Naive B cell (primary cell): ENCODE measurements around the gene POLD1. TPM values are rescaled to one million over a fixed set of nuclear protein-coding genes. Genes with fewer than 3 reads are reported as not detected.

ENCODE experiments used
- ATAC-seq, 2 donors: fragments of 150-1000 bp; cut with Tn5 transposase; 2 replicates each; pipeline ENCODE4 v1.10.0; 2021; ENCODE audit warnings: low read depth in 2 of 2, mild to moderate bottlenecking in 2 of 2, moderate library complexity in 2 of 2
- DNase-seq: peaks from one replicate; pipeline ENCODE4 v3.0.0; 2022
- H3K27ac Mint-ChIP-seq, 6 donors: one replicate each; pipeline ENCODE4 v1.8.0; 2020 to 2022; ENCODE audit warnings: mild to moderate bottlenecking in 6 of 6, mixed read lengths in 6 of 6, moderate library complexity in 5 of 6, inconsistent platforms in 2 of 6
- H3K27me3 Mint-ChIP-seq, 3 donors: one replicate each; pipeline ENCODE4 v1.8.0; 2021 to 2022; ENCODE audit warnings: mixed read lengths in 3 of 3, mild to moderate bottlenecking in 1 of 3
- H3K36me3 Mint-ChIP-seq, 2 donors: one replicate each; pipeline ENCODE4 v1.8.0; 2020 to 2022; ENCODE audit warnings: mixed read lengths in 2 of 2, inconsistent platforms in 1 of 2, mild to moderate bottlenecking in 1 of 2
- H3K4me1 Mint-ChIP-seq, 3 donors: one replicate each; pipeline ENCODE4 v1.8.0; 2020 to 2022; ENCODE audit warnings: mixed read lengths in 3 of 3, inconsistent platforms in 1 of 3, mild to moderate bottlenecking in 1 of 3, moderate library complexity in 1 of 3
- H3K4me3 Mint-ChIP-seq, 8 donors: one replicate each; pipeline ENCODE4 v1.8.0; 2020 to 2022; ENCODE audit warnings: mild to moderate bottlenecking in 8 of 8, mixed read lengths in 8 of 8, moderate library complexity in 8 of 8, inconsistent platforms in 2 of 8
- H3K9me3 Mint-ChIP-seq, 7 donors: one replicate each; pipeline ENCODE4 v1.8.0; 2020 to 2022; ENCODE audit warnings: mixed read lengths in 7 of 7, mild to moderate bottlenecking in 5 of 7, inconsistent platforms in 2 of 7, moderate library complexity in 1 of 7
- polyA plus RNA-seq, 6 donors: library from polyadenylated mRNA; unstranded; fragments of 300-500 nt; fragmentation: Illumina TruSeq; gene quantifications; one replicate each; pipeline ENCODE4 v1.2.3, GENCODE V29; 2021; ENCODE audit warnings: low read depth in 6 of 6

The POLD1 gene
- polyA plus RNA-seq, 6 donors from 2014 or later = 22.9 to 46.7 (median 32.1) TPM

DNA sequence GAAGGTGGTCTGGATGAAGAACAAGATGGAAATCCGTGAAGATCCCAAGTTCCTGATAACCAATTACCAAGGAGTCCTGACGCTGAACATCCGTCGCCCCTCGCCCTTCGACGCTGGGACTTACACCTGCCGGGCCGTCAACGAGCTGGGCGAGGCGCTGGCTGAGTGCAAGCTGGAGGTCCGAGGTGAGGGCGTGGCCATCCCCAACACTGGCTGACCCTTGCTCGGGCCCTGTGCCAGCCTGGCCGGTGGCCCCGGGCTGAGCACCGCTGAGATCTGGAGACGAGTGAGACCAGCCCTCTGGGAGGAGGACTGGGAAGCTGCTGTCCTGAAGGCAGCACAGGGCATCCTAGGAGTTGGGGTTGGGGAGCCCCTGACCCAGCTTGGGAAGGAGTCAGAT is 80.2 kb downstream of the POLD1 start:
- no peaks in the 10 kb centered on the region for H3K36me3 Mint-ChIP-seq
- H3K4me3 Mint-ChIP-seq = no peak overlapping the region

DNA sequence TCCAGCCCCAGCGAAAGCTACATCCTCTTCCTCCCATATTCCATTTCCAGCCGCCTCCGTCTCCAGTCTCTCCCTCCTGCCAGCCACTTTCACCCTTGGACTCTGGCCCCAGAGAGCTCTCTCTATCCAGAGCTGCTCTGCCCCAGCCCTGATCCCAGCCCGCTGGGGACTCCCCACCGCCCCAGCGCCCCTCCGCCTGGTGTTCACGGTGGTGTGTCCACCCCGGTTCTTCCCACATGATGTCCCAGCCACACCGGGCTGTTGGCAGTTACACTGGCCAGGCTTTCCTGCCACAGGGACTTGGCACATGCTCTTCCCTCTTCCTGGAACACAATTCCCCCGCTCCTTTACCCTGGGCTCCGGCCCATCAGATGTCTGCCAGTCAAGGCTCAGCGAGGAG is 80.9 kb downstream of the POLD1 start:
- ATAC-seq (no peak), DNase-seq (no peak)
- Mint-ChIP-seq H3K9me3 (no peaks in the 10 kb centered on the region), H3K4me3 (no peak overlapping the region), H3K36me3 (no peaks in the 10 kb centered on the region), H3K4me1 (peaks cover 11 to 19% (median 14%) of the 10 kb centered on the region in 3 donors), H3K27me3 (no peaks in the 10 kb centered on the region), H3K27ac (no peak overlapping the region)

More for the DNA sequence above, 80.2 kb downstream of the POLD1 start:
- H3K27ac Mint-ChIP-seq = no peak overlapping the region
- ATAC-seq (no peak), DNase-seq (no peak)
- H3K9me3 Mint-ChIP-seq = no peaks in the 10 kb centered on the region
- no peaks in the 10 kb centered on the region for H3K27me3 Mint-ChIP-seq
- H3K4me1 Mint-ChIP-seq = peaks cover 18 to 25% (median 21%) of the 10 kb centered on the region in 3 donors

DNA sequence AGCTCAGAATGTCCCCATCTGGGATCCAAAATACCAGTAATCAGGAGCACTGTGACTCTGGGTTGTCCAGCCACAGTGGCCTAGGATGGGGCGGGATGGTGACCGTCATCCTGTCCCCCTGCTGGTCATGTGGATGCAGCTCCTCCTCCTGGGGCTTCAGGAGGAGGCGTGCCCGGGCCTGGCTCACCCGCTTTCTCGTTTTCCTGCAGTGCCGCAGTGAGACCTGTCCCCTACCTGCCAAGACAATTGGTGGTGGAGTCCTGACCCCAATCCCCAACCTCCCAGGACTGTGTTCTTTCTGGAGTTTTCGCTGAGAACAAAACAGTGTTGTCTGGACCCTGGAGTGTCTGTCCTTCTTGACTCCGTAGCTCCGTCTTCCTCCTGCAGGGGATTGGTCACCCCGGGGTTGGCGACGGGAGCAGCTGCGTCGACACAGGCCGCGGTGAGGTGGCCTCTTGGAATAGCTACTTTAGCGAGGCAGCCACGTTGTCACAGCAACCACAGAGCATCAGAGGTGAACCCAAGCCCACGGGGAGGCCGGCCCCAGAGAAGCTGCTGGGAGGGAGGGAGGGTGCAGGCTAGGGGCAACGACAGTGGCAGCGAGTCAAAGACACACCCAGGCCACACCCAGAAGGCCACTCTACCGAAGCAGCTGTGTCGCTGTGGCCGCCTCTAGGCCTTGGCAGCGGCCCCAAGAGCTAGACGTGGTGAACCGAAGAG is 82.0 kb downstream of the POLD1 start:
- H3K4me3 Mint-ChIP-seq = no peak overlapping the region
- H3K4me1 Mint-ChIP-seq = peaks cover 4 to 7% (median 5%) of the 10 kb centered on the region in 3 donors
- peak overlapping the region in 1 of 6 donors; percentile 54 for H3K27ac Mint-ChIP-seq
- no peaks in the 10 kb centered on the region for H3K27me3 Mint-ChIP-seq
- no peaks in the 10 kb centered on the region for H3K9me3 Mint-ChIP-seq
- ATAC-seq (no peak), DNase-seq (no peak)
- no peaks in the 10 kb centered on the region for H3K36me3 Mint-ChIP-seq

DNA sequence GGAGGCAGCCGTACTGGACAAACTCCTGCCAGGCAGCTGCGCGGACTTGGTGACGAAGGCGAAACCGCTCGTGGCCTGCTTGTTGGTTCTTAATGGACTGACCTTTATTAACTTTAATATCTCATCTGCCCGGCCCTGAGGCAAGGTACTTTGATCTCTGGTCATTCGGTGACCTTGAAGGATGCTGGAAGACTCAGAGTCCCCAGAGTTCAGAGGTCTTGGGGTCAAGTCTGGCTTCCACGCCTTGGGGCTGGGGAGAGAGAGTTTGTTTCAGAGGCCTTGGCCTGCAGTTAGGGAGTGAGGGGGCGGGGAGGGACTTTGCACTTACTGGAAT is 82.5 kb downstream of the POLD1 start:
- Mint-ChIP-seq H3K27ac (no peak overlapping the region), H3K4me1 (peaks cover 0 to 2% (median 0%) of the 10 kb centered on the region in 3 donors), H3K27me3 (no peaks in the 10 kb centered on the region), H3K9me3 (no peaks in the 10 kb centered on the region), H3K4me3 (no peak overlapping the region), H3K36me3 (no peaks in the 10 kb centered on the region)
- no peak for ATAC-seq
- no peak for DNase-seq

DNA sequence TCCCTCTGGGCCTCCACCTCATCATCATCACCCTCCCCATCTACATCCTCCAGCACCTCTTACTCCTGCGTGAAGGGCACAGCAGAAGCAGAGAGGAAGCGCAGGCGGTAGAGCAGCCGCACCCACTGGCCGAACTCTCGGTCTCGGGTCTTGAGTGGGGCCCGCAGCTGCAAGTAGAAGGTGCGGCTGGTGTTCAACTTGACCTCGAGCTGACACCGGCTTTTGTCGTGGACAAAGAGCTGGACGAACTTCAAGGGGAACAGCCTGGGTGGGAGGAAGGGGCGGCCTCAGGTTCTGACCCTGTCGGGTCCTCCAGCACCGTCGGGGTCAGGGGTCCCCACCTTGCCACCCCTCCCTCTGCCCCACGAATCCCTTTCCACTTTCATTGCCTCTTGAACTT is 83.4 kb downstream of the POLD1 start:
- no peaks in the 10 kb centered on the region for H3K9me3 Mint-ChIP-seq
- no peak overlapping the region for H3K4me3 Mint-ChIP-seq
- ATAC-seq (no peak), DNase-seq (no peak)
- no peaks in the 10 kb centered on the region for H3K4me1 Mint-ChIP-seq
- H3K27ac Mint-ChIP-seq = peak overlapping the region in 3 of 6 donors; percentile 55 to 66 (median 56)
- H3K27me3 Mint-ChIP-seq = no peaks in the 10 kb centered on the region
- H3K36me3 Mint-ChIP-seq = no peaks in the 10 kb centered on the region

Other genes starting within 250 kb of the POLD1 start
- gene IZUMO2, start 221.1 kb upstream of the POLD1 start, polyA plus RNA-seq = not detected
- not detected for gene MYH14, start 180.7 kb upstream of the POLD1 start, polyA plus RNA-seq
- under 1 TPM in 2 of 6 donors, not detected in 4; 0.08 to 0.12 TPM for gene KCNC3, start 55.0 kb upstream of the POLD1 start, polyA plus RNA-seq
- gene NAPSA, start 18.7 kb upstream of the POLD1 start, polyA plus RNA-seq = 1 to 10 TPM in 3 of 6 donors, under 1 TPM in 2, not detected in 1; 0.38 to 1.8 (median 1.1) TPM
- gene NR1H2, start 7.9 kb upstream of the POLD1 start, polyA plus RNA-seq = 100 to 1,000 TPM in 1 of 6 donors, 10 to 100 TPM in 5; 70.9 to 115 (median 76.1) TPM
- 100 to 1,000 TPM; 218 to 343 (median 286) TPM for gene SPIB, start 34.6 kb downstream of the POLD1 start, polyA plus RNA-seq
- gene MYBPC2, start 48.5 kb downstream of the POLD1 start, polyA plus RNA-seq = 1 to 10 TPM in 3 of 6 donors, under 1 TPM in 2, not detected in 1; 0.44 to 6.6 (median 1.2) TPM
- 10 to 100 TPM in 1 of 6 donors, 1 to 10 TPM in 5; 7.0 to 11.9 (median 8.6) TPM for gene EMC10, start 92.2 kb downstream of the POLD1 start, polyA plus RNA-seq
- gene GARIN5A, start 92.5 kb downstream of the POLD1 start, polyA plus RNA-seq = 1 to 10 TPM in 1 of 6 donors, under 1 TPM in 4, not detected in 1; 0.38 to 2.2 (median 0.50) TPM
- gene JOSD2, start 126.8 kb downstream of the POLD1 start, polyA plus RNA-seq = 10 to 100 TPM in 5 of 6 donors, 1 to 10 TPM in 1; 9.8 to 20.7 (median 12.2) TPM
- not detected for gene ASPDH, start 129.6 kb downstream of the POLD1 start, polyA plus RNA-seq
- under 1 TPM in 1 of 6 donors, not detected in 5; 0.10 TPM for gene LRRC4B, start 184.1 kb downstream of the POLD1 start, polyA plus RNA-seq